Stimulated activated CD4-positive, alpha-beta T cell treated with anti-CD3 and anti-CD28 coated beads, Interleukin-4, amount 100 ng/mL, for 48 hours (primary cell): Measurements from ENCODE around the gene RACGAP1.
"Not testable (repeated sequence)": the region's sequence is repeated elsewhere in the genome, so short reads cannot be mapped to it uniquely, and the experiment has no call there.

ENCODE experiments used
- DNase-seq, 2 donors: peaks; one replicate each; pipeline ENCODE4 v3.0.0-alpha.2; 2020; ENCODE audit warnings: low read depth in 2 of 2

The RACGAP1 gene

GRCh38 chr12:50030449-50030848, 5.2 kb upstream of the RACGAP1 start:
- not testable (repeated sequence) for DNase-seq

- DNase-seq: no peak
Observed at GRCh38 chr12:50026691-50027090, 1.4 kb upstream of the RACGAP1 start.

DNA sequence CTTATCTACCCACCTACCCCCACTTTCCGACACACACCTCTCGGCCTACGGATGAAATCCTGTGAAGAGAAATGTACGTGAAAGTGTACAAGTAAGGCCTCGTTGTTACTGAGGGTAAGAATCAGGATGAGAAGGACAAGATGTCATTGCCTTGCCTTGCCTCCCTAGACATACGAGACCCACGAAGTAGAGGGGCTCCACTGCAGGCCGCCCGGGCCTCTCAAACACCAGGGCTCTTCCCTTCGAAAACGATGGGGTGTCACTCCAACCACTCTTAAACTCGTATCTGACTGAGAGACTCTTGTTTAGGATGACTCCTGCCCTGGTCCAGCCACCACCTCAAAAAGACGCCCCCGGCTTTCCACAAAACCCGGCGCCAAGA, 498 bp downstream of the RACGAP1 start:
- DNase-seq: peak in 1 of 2 donors; percentile 13

GRCh38 chr12:50024227-50024626, 1.1 kb downstream of the RACGAP1 start:
- DNase-seq: no peak

GRCh38 chr12:50022903-50023302, 2.4 kb downstream of the RACGAP1 start:
- no peak for DNase-seq

DNA sequence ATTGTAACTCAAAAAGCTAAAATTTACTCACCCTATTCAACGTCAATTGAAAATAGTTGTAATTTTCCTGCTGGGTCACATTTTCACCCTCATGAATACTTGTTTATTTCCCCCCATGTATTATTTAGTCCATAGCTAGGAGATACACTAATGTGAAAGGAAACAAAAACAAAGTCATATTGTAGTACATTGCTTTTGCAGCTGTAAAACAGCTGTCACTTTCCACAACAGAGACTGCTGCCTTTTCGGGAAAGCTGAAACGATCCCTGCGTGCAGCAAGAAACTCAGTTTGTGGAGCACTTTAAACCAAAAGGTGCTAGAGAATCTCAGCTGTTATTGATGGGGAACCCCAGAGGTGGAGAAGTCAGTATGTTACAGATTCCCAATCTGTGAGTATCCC, 4.3 kb downstream of the RACGAP1 start:
- DNase-seq: no peak

GRCh38 chr12:50019524-50019923, 5.8 kb downstream of the RACGAP1 start:
- DNase-seq: no peak

DNA sequence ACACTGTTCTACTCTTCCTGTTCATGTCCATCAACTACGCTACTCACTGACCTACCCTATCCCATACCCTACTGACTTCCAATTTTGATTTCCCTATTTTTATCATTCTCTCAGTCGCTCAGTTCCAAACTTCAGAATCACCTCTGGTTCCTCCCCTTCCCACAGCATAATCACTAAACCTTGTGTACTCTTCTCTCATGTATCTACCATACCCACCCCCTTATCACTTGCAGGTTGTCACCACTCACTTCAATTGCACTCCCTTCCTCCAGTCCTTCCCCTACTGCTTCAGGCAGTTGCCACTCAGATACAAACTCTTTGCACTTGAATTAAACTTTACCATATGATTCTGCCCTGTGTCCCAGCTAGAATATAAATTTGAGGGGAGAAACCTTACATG, 6.3 kb downstream of the RACGAP1 start:
- DNase-seq: no peak

DNA sequence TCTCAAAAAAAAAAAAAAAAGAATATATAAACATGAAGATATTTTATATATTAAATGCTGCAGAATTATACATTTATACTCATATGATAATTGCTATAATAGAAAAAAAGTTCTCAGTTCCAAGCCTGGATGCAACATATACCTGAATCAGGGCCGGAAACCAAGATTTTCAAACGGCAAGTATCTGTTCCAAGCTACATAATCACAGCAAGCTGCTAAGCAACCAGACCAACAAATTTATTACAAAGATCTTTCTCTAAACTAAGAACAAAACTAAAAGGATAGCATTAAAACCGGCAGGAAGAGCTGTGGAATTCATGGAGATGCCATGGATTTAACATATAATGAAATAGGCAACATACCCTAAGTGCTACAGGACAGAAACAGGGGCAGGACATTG, 7.1 kb downstream of the RACGAP1 start:
- DNase-seq: no peak

DNA sequence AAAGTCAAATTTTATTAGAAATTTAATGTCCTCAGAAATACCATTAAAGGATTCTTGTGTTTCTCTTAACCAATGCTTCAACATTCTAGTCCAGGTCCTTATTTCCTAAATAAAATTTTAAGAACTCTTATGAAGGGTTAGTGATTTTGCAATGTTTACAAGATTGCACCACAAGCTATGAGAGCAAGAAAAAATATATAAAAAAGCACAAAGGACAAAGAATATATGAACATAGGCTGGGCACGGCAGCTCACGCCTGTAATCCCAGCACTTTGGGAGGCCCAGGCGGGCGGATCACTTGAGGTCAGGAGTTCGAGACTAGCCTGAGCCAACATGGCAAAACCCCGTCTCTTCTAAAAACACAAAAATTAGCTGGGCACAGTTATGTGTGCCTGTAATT, 7.7 kb downstream of the RACGAP1 start:
- no peak for DNase-seq

DNA sequence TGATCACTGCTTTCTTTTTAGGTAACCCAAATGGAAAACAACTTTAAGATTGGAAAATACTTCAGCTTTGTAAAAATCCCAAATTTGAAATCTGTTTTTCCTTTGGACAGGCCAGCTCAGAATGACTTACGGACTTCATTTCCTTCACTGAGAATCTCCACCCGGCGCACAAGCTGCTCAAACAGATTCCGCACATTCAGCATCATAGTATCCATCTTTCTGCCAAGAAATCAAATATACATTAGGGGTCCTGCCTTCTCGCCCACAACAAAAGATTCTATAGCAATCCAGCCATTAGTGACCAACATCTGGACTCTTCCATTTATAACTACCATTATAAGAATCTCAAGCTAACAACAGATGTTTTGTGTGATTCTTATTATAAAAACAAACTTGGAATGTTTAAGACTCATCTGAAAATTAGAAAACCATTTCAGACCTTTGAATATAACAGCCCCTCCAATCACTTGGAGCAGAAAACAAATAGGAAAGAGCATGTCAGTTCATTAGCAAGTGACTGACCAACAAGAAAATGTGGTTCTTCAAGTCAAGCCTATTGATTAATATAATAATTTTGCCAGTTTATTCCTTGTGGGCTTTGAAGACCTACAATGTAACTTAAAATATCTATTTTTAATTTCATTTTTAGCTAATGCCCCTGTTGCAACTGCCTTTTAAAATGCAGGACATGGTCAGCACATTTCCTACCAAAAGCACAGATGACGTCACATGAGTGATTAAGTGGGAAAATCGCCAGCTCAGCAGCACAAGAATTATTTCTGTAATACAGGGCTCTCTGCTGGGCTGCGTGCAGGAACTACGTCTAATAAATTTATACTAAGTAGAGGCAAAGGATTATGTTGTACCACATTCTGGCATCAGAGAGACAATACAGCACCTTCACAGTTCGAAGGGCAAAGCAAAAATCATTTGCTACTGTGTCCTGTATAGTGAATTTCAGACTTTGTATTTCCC, 8.5 kb downstream of the RACGAP1 start:
- DNase-seq: no peak

GRCh38 chr12:50014342-50014741, 11.0 kb downstream of the RACGAP1 start:
- no peak for DNase-seq

GRCh38 chr12:50013361-50014147, 11.7 kb downstream of the RACGAP1 start:
- DNase-seq: no peak

DNA sequence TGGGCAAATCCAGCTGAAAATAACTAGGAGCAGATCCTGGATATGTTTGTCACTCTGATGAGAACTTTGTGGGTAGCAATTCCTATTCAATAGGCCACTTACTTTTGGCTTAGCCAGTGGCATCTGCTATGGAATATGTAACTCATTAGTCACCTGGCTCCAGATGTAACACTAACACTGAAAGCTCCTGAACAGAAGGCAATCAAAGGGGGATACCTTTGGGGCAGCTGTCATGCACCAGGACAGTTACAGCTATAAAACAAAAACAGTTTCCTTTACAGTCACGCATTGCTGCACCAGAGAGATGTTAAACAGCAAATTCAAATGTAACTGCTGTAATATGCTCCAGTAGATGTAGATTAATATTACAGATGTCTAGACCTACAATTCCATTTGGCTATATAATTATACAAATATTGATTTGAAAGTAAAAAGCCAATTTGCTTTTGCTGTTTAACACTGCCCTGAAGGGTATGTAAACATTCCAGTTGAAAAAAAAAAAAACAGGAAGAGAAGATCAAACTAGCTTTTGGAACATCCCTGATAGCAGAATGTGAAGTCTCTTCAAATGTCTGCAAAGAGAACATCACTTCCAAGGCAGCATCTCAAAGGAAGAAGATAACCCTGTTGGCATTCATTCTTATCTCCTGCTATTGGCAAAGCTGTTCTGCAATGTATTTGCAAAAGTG, 18.4 kb downstream of the RACGAP1 start:
- DNase-seq: no peak

GRCh38 chr12:50006280-50006679, 19.0 kb downstream of the RACGAP1 start:
- no peak for DNase-seq

DNA sequence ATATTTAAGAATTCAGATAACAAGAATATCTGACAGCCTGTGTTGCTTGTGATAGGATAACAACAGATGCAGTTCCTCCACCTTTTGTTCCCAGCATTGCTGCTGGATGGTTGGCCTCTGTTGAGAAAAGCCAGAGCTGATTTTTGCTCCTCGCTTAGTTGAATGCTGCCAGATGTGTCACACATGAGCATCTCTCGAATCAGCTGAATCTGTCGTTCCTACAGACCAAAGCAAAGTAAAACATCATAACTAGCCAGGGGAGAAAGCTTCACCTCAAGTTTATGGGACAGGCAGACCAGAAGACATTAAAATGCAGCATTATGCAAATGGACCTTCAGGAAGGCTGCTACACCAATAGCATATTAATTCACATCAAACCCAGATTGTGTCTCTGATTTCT, 20.1 kb downstream of the RACGAP1 start:
- DNase-seq: no peak

DNA sequence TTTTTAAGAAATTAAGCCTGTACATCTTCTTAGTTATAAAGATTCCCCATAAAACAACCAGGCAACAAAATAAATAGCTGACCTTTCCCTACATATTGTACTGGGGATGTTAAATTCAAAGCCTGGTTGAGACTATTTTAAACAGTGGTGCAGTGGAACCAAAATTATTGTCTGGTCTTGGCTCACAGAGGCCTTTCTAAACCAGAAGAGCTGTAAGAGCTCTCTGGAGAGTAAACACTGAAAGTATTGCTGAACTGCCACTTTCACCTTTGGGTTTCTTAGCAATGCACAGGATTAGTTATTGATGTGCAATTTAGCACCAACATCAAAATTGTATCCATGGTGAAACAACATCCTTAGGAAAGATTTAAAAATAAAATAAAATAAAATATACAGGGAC, 20.6 kb downstream of the RACGAP1 start:
- no peak for DNase-seq

DNA sequence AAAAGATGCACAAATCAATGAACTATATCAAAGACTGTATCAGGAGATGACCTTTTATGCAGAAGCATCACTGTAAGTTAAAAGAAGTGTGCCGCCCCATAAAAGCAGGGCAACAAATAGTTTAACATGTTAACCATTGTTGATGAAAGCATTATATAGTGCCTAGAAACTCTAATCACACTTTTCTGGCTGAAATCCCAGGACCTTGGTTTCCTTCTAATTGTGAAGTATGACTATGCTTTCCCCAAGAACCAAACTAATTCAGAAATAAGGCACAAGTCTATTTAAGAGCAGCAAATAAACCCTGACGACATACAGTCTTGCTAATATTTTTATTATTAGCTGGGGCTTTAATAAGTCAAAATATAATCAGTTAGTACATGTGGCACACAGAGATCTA, 21.7 kb downstream of the RACGAP1 start:
- DNase-seq: no peak

GRCh38 chr12:49998453-49998852, 26.8 kb downstream of the RACGAP1 start:
- DNase-seq: no peak

GRCh38 chr12:49990273-49990672, 35.0 kb downstream of the RACGAP1 start:
- no peak for DNase-seq

DNA sequence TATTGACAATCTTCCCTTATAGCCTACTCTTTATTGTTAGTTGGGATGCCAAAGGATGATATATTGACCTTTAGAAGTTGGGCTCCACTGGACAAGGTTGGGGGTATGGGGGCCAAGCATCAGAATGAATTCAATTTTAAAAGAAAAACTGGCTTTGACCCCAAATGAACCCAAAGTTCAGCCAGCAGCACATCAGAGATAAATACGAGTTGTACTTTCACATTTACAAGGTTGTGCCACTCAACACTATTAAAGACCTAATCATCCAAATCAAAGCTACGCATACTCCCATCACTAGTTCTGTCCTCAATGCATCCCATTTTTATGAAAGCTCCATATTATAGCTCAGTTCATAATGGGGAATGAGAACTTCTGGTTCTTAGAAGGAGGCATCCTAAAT, 35.9 kb downstream of the RACGAP1 start:
- not testable (repeated sequence) for DNase-seq

DNA sequence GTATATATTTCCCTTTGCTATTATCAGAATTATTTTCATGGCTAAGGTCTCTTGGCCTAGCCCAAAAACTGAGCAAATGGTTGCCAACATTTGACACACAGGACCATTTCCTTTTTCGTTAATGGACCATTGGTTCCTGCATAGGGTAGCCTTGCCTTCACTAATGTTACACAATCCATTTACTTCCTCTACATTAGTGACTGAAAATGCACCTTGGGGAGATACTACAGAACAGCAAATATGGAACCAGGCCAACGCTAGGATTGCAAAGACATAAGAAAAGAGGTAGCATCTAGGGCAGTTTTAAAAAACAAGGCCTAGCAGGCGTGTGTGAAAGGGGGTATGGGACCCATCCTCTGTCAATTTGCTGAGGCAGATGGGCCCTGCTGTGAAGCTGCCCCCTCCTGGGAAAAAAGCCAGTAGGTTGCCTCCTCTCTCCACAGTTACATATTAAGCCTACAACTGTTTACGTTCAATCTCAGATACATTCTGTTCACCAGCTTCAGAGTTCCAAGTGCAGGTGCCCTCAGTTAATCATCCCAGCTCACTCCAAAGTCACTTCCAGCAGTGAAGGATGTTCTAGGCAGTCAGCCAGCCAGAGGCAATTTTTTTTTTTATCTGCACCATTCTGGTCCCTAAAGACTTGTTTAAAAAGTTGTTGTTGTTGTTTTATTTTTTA, 37.5 kb downstream of the RACGAP1 start:
- DNase-seq: no peak
